Testis (tissue), 2 donors: ENCODE data around the gene APOB.

ENCODE experiments used
- CTCF ChIP-seq, 3 experiments: fragments of 450-650 bp in 2 of 3; fragments of 200-600 bp in 1 of 3; sonication (generic) in 1 of 3; IDR thresholded peaks; one replicate each; pipeline ENCODE4 v1.5.1; 2016 to 2019; ENCODE audit warnings: antibody characterized with exemption in 3 of 3, mild to moderate bottlenecking in 2 of 3, moderate library complexity in 1 of 3
- POLR2A ChIP-seq: fragments of 450-650 bp; IDR thresholded peaks from one replicate; pipeline ENCODE4 v1.6.1; 2017; ENCODE audit warnings: antibody characterized with exemption, mild to moderate bottlenecking, moderate library complexity

- TF ChIP-seq CTCF (IDR thresholded peaks at IDR 0.05) (no peak), POLR2A (no peak)
These were observed 41.7 kb downstream of the APOB start for GRCh38 chr2:21001988-21002813.
